Keratinocyte (primary cell): ENCODE results near the gene CRK. TPM values are rescaled to one million over a fixed set of nuclear protein-coding genes. Genes with fewer than 3 reads are reported as not detected.
"Not testable (repeated sequence)": the region's sequence is repeated elsewhere in the genome, so short reads cannot be mapped to it uniquely, and the experiment has no call there.

ENCODE experiments used
- DNase-seq: peaks from one replicate; pipeline ENCODE4 v3.0.0-alpha.2; 2011; ENCODE audit warnings: low read depth, missing footprints, low spot score
- FAIRE-seq: peaks from 2 replicates; lab custom pipeline; 2011; peaks lifted over from hg19 to GRCh38; lab: Jason Lieb, UNC
- H2AFZ ChIP-seq: 2 replicates; pipeline ENCODE4 v1.6.0; 2012; ENCODE audit warnings: low read length, control low read depth, inconsistent platforms; ENCODE audit not compliant: control insufficient read depth
- H3K27ac ChIP-seq: 2 replicates; pipeline ENCODE4 v1.5.1; 2011; ENCODE audit warnings: low read length; ENCODE audit not compliant: control insufficient read depth, insufficient read depth
- H3K27me3 ChIP-seq: 3 replicates; pipeline ENCODE4 v1.6.0; 2011; ENCODE audit warnings: low read length; ENCODE audit not compliant: control insufficient read depth, insufficient read depth; ENCODE audit errors: extremely low read depth
- H3K36me3 ChIP-seq, 2 experiments: 2 replicates in 1 of 2; 3 replicates in 1 of 2; pipeline ENCODE4 v1.5.1; 2011; ENCODE audit warnings: low read length in 2 of 2, mild to moderate bottlenecking in 1 of 2; ENCODE audit not compliant: control insufficient read depth in 2 of 2, insufficient read depth in 2 of 2; ENCODE audit errors: extremely low read depth in 1 of 2
- H3K4me1 ChIP-seq: 3 replicates; pipeline ENCODE4 v1.5.1; 2011; ENCODE audit warnings: low read length; ENCODE audit not compliant: control insufficient read depth, insufficient read depth; ENCODE audit errors: extremely low read depth
- H3K4me2 ChIP-seq: 3 replicates; pipeline ENCODE4 v1.6.0; 2011; ENCODE audit warnings: low read depth, low read length; ENCODE audit not compliant: control insufficient read depth, insufficient read depth; ENCODE audit errors: extremely low read depth
- H3K4me3 ChIP-seq, 3 experiments: fragments of 200-600 bp in 1 of 3; sonication (generic) in 1 of 3; 2 replicates in 2 of 3; 3 replicates in 1 of 3; pipeline ENCODE4 v1.5.1; 2011 to 2016; ENCODE audit warnings: low read length in 3 of 3, mild to moderate bottlenecking in 3 of 3, control low read depth in 2 of 3, inconsistent platforms in 1 of 3, low read depth in 1 of 3, mixed read lengths in 1 of 3, mixed run types in 1 of 3, moderate library complexity in 1 of 3; ENCODE audit not compliant: control insufficient read depth in 2 of 3, insufficient read depth in 2 of 3; ENCODE audit errors: extremely low read depth in 1 of 3
- H3K79me2 ChIP-seq: 2 replicates; pipeline ENCODE4 v1.6.0; 2012; ENCODE audit warnings: low read length; ENCODE audit not compliant: control insufficient read depth, insufficient read depth
- H3K9ac ChIP-seq: 3 replicates; pipeline ENCODE4 v1.6.0; 2011; ENCODE audit warnings: low read length; ENCODE audit not compliant: control insufficient read depth, insufficient read depth; ENCODE audit errors: extremely low read depth
- H3K9me1 ChIP-seq: 3 replicates; pipeline ENCODE4 v1.6.0; 2011; ENCODE audit warnings: low read length; ENCODE audit not compliant: control insufficient read depth, insufficient read depth; ENCODE audit errors: extremely low read depth
- H3K9me3 ChIP-seq: 2 replicates; pipeline ENCODE4 v1.5.1; 2012; ENCODE audit warnings: low read depth, low read length; ENCODE audit not compliant: control insufficient read depth
- H4K20me1 ChIP-seq: 3 replicates; pipeline ENCODE4 v1.6.0; 2011; ENCODE audit warnings: low read length; ENCODE audit not compliant: control insufficient read depth, insufficient read depth; ENCODE audit errors: extremely low read depth
- EZH2 ChIP-seq: IDR thresholded peaks from one replicate; pipeline ENCODE4 v1.6.1; 2012; ENCODE audit warnings: inconsistent platforms, mild to moderate bottlenecking, low read length, moderate library complexity
- dilution Hi-C: fragments of 300-500 bp; cut with MboI; formaldehyde crosslinking; loops from one replicate; pipeline ENCODE4 v1.7.0; 2020; ENCODE audit warnings: low sequenced_read_pairs; ENCODE audit not compliant: extremely low pct_ligation_motif_present
- polyA plus RNA-seq, 5 experiments: library from polyadenylated mRNA; depleted of rRNA in 3 of 5; stranded (reverse) in 3 of 5; stranded (forward) in 1 of 5; unstranded in 1 of 5; fragments of >200 nt; gene quantifications; 1 replicate in 1 of 5; 2 replicates in 3 of 5; 3 replicates in 1 of 5; pipeline versions ENCODE4 v1.2.1 to v1.2.3, GENCODE V29; 2011 to 2012; ENCODE audit warnings: missing spikeins in 2 of 5, low read depth in 1 of 5, low replicate concordance in 1 of 5
- TF ChIP-seq, protein P1 (sequence below), 3 experiments: IDR thresholded peaks in 1 of 3; conservative IDR thresholded peaks in 1 of 3; optimal IDR thresholded peaks in 1 of 3; 2 replicates in 2 of 3; 3 replicates in 1 of 3; pipeline versions ENCODE3 to v1.5.1; 2011; ENCODE audit warnings: low read length in 3 of 3, mild to moderate bottlenecking in 3 of 3, moderate library complexity in 2 of 3, control low read depth in 1 of 3, inconsistent platforms in 1 of 3; ENCODE audit not compliant: insufficient read depth in 2 of 3; ENCODE audit errors: extremely low read depth in 1 of 3

The CRK gene
- polyA plus RNA-seq, 1 donor (not counting 4 experiments of a cell fraction or from before 2014, with no cell fraction given): 127 TPM

DNA sequence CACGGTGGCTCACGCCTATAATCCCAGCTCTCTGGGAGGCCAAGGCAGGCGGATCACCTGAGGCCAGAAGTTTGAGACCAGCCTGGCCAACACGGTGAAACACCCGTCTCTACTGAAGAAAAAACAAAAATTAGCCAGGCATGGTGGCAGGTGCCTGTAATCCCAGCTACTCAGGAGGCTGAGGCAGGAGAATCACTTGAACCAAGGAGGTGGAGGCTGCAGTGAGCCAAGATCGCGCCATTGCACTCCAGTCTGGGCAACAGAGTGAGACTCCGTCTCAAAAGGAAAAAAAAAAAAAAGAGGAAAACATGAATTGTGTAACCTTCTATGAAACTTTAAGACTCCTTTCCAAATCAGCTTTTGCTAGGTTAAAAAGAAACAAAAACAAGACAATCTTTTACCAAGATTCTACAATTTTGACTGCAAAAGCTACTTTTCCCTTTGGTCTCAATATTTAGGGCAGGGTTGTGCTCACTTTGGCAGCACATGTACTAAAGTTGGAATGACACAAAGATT, 69.3 kb downstream of the CRK start:
- DNase-seq, dilution Hi-C loops, H3K4me3 ChIP-seq, H3K9ac ChIP-seq, FAIRE-seq, H3K36me3 ChIP-seq, H3K27me3 ChIP-seq, H3K9me1 ChIP-seq, H3K27ac ChIP-seq, H3K4me2 ChIP-seq, H2AFZ ChIP-seq, H3K9me3 ChIP-seq: not testable (repeated sequence)
- peaks cover 88% of the 10 kb centered on the region for H4K20me1 ChIP-seq
- H3K79me2 ChIP-seq: peaks cover 99% of the 10 kb centered on the region
- peaks cover 21% of the 10 kb centered on the region for H3K4me1 ChIP-seq

DNA sequence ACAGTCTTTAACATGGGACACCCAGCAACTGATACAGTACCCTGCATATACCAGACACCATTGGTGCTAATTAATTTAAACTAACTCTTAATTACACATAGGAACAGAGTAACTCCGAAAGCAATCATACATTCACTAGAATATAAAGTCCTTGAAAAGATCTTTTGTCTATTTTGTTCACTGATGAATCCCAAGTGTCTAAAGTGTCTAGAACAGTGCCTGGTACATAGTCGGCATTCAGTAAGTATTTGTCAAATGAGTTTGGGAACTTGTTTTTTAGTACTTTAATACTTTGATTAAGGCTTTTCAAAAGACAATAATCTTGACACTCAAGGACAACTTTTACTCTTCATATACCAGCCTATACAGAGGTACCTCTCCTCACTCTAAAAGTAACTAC, 69.8 kb downstream of the CRK start:
- H3K9me1 ChIP-seq: peaks cover 5% of the 10 kb centered on the region
- peaks cover 0 to 7% of the 10 kb centered on the region in 2 experiments for H3K36me3 ChIP-seq
- no peak overlapping the region for H3K27ac ChIP-seq
- TF ChIP-seq, protein P1, sequence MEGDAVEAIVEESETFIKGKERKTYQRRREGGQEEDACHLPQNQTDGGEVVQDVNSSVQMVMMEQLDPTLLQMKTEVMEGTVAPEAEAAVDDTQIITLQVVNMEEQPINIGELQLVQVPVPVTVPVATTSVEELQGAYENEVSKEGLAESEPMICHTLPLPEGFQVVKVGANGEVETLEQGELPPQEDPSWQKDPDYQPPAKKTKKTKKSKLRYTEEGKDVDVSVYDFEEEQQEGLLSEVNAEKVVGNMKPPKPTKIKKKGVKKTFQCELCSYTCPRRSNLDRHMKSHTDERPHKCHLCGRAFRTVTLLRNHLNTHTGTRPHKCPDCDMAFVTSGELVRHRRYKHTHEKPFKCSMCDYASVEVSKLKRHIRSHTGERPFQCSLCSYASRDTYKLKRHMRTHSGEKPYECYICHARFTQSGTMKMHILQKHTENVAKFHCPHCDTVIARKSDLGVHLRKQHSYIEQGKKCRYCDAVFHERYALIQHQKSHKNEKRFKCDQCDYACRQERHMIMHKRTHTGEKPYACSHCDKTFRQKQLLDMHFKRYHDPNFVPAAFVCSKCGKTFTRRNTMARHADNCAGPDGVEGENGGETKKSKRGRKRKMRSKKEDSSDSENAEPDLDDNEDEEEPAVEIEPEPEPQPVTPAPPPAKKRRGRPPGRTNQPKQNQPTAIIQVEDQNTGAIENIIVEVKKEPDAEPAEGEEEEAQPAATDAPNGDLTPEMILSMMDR (optimal IDR thresholded peaks at IDR 0.05 in 1 of 3, IDR thresholded peaks at IDR 0.05 in 1 of 3, conservative IDR thresholded peaks at IDR 0.05 in 1 of 3; ENCODE audit: extremely low read depth in 1 of 3, insufficient read depth in 2 of 3, low read length in 3 of 3): no peak
- TF ChIP-seq EZH2: no peak
- peaks cover 20% of the 10 kb centered on the region for H3K4me1 ChIP-seq
- H2AFZ ChIP-seq: no peak overlapping the region
- peaks cover 99% of the 10 kb centered on the region for H3K79me2 ChIP-seq
- H3K4me3 ChIP-seq: no peak overlapping the region
- H4K20me1 ChIP-seq: peaks cover 88% of the 10 kb centered on the region
- H3K4me2 ChIP-seq: no peak overlapping the region
- DNase-seq (no peak), FAIRE-seq (no peak)
- H3K9me3 ChIP-seq: no peaks in the 10 kb centered on the region
- no peak overlapping the region for H3K9ac ChIP-seq
- H3K27me3 ChIP-seq: no peaks in the 10 kb centered on the region
- dilution Hi-C loops: no loop called here

DNA sequence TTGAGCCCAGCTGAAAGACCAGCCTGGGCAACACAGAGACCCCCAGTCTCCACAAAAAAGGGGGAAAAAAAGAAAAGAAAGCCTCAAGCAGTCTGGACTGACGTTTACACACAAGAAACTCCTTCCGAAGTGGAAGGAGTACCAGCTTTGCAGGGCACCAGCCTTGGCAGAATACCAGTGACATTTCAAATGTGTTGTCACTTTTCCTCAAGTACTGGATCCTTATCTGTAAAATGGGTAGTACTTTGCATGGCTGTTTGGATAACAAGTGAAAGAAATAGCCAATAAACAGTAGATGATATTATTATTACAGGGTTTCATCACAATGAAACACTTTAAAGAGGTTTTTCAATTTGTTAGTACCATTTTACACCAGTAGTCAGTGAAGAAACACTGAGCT, 70.2 kb downstream of the CRK start:
- FAIRE-seq (no peak), DNase-seq (no peak)
- Histone ChIP-seq H3K27me3 (no peaks in the 10 kb centered on the region), H3K4me3 (no peak overlapping the region), H3K36me3 (peaks cover 0 to 7% of the 10 kb centered on the region in 2 experiments), H3K27ac (no peak overlapping the region), H4K20me1 (peaks cover 88% of the 10 kb centered on the region), H3K9me1 (peaks cover 6% of the 10 kb centered on the region), H3K79me2 (peaks cover 99% of the 10 kb centered on the region), H3K9me3 (no peaks in the 10 kb centered on the region), H3K9ac (no peak overlapping the region), H3K4me1 (peaks cover 18% of the 10 kb centered on the region), H2AFZ (no peak overlapping the region), H3K4me2 (no peak overlapping the region)
- TF ChIP-seq, protein P1 (optimal IDR thresholded peaks at IDR 0.05 in 1 of 3, IDR thresholded peaks at IDR 0.05 in 1 of 3, conservative IDR thresholded peaks at IDR 0.05 in 1 of 3; ENCODE audit: extremely low read depth in 1 of 3, insufficient read depth in 2 of 3, low read length in 3 of 3): no peak
- no peak for TF ChIP-seq EZH2
- dilution Hi-C loops: no loop called here
